Body of pancreas (tissue), 4 donors: ENCODE data around the gene UMAD1. TPM values are rescaled to one million over a fixed set of nuclear protein-coding genes. Genes with fewer than 3 reads are reported as not detected.

Source experiments
- ATAC-seq: fragments of 150-250 bp; one replicate; pipeline ENCODE4 v1.9.1; 2016
- DNase-seq, 4 donors: peaks; one replicate each; pipeline ENCODE4 v3.0.0-alpha.2; 2019
- H3K27ac ChIP-seq, 4 donors: fragments of 200-600 bp; sonication (generic); 1 replicate in 3 of 4; 2 replicates in 1 of 4; pipeline versions ENCODE4 v1.5.1 to v1.6.1; 2016 to 2019; ENCODE audit warnings: mild to moderate bottlenecking in 1 of 4, mixed read lengths in 1 of 4, moderate library complexity in 1 of 4
- H3K27me3 ChIP-seq, 2 donors: fragments of 200-600 bp; sonication (generic); one replicate each; pipeline ENCODE4 v1.6.0; 2016; ENCODE audit warnings: mild to moderate bottlenecking in 1 of 2
- H3K36me3 ChIP-seq, 2 donors: fragments of 200-600 bp; sonication (generic); replicated peaks in 1 of 2; 2 replicates each; pipeline ENCODE4 v1.5.1; 2016; ENCODE audit warnings: low read depth in 2 of 2; ENCODE audit not compliant: insufficient read depth in 1 of 2
- H3K4me1 ChIP-seq: fragments of 200-600 bp; sonication (generic); one replicate; pipeline ENCODE4 v1.6.0; 2016
- H3K4me3 ChIP-seq, 2 donors: fragments of 200-600 bp; sonication (generic); 1 replicate in 1 of 2; 2 replicates in 1 of 2; pipeline ENCODE4 v1.5.1; 2016 to 2019
- H3K9me3 ChIP-seq, 3 donors: fragments of 200-600 bp; sonication (generic); 1 replicate in 2 of 3; 2 replicates in 1 of 3; pipeline ENCODE4 v1.5.1; 2016
- CTCF ChIP-seq, 7 experiments: fragments of 450-650 bp in 4 of 7; fragments of 200-600 bp in 3 of 7; sonication (generic) in 3 of 7; IDR thresholded peaks; one replicate each; pipeline ENCODE4 v1.5.1; 2016 to 2019; ENCODE audit warnings: antibody characterized with exemption in 7 of 7
- POLR2A ChIP-seq, 3 donors: fragments of 450-650 bp; IDR thresholded peaks; one replicate each; pipeline ENCODE4 v1.6.1; 2016; ENCODE audit warnings: antibody characterized with exemption in 3 of 3, mild to moderate bottlenecking in 2 of 3
- WGBS, 2 donors: methylation state at CpG; one replicate each; pipeline ENCODE4 v1.1.5; 2017; 5-methylcytosine and 5-hydroxymethylcytosine counted together
- intact Hi-C: fragments of 100-400 bp; cut with DNase I; formaldehyde crosslinking; loops from one replicate; pipeline ENCODE4 v1.15.1; 2023
- total RNA-seq, 2 donors: library from RNA; depleted of rRNA; stranded (reverse); fragments of >200 nt; gene quantifications; one replicate each; pipeline ENCODE4 v1.1.0, GENCODE V29; 2016

The UMAD1 gene
- total RNA-seq, 2 donors from 2014 or later = 15.8 to 34.8 TPM

- TF ChIP-seq CTCF (IDR thresholded peaks at IDR 0.05) (no peak), POLR2A (IDR thresholded peaks at IDR 0.05) (no peak)
- Histone ChIP-seq H3K36me3 (no peaks in the 10 kb centered on the region), H3K27me3 (no peaks in the 10 kb centered on the region), H3K4me1 (peaks cover 11% of the 10 kb centered on the region), H3K9me3 (no peaks in the 10 kb centered on the region), H3K4me3 (no peak overlapping the region), H3K27ac (peak overlapping the region in 3 of 4 donors; percentile 22 to 76 (median 51))
- 19 to 20% methylated on average over 7 of the region's 7 CpGs for whole genome bisulfite sequencing, 2 donors
- intact Hi-C loops = no loop called here
- peak; percentile 92 for ATAC-seq
- DNase-seq = peak; percentile 67 to 82 (median 76)
Measured at GRCh38 chr7:7830122-7830878, 189.7 kb downstream of the UMAD1 start.

DNA sequence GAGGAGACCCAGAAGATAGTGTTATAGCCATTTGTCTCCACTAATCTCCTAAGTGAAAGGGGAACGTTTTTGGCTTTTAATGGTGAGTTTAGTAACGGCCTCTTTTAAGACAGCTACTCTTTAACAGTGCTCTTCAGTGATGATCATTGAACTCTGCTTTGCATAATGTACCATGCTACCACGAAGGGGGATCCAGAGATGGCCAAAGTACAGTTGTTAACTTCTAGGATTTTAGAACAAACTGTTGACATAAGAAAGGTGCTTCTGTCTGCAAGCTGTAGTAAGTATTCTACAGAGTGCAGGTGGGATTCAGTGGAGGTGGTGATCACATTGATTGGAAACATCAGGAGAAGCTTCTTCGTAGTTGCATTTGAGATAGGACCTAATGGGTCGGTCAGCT is 192.0 kb downstream of the UMAD1 start:
- Histone ChIP-seq H3K36me3 (no peaks in the 10 kb centered on the region), H3K4me3 (no peak overlapping the region), H3K9me3 (no peaks in the 10 kb centered on the region), H3K27me3 (no peaks in the 10 kb centered on the region), H3K4me1 (peaks cover 11% of the 10 kb centered on the region), H3K27ac (no peak overlapping the region)
- 81% methylated on average over 5 of the region's 5 CpGs for WGBS, 2 donors
- no peak for ATAC-seq
- no peak for DNase-seq
- TF ChIP-seq POLR2A (IDR thresholded peaks at IDR 0.05) (no peak), CTCF (IDR thresholded peaks at IDR 0.05) (no peak)
- intact Hi-C loops = no loop called here

DNA sequence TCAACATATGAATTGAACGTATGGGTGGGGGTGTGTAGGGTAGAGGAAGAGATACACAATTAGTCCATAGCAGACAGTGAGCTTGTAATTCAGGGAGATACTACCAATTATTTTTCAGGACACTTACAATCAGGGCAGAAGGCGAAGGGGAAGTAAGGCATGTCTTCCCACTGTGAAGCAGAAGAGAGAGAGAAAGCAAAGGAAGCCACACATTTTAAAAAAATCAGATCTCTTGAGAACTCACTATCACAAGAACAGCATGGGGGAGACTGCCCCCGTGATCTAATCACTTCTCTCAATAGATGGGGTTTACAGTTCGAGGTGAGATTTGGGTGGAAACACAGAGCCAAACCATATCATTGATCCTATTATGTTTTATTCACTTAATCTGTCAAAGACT is 194.2 kb downstream of the UMAD1 start:
- DNase-seq = no peak
- intact Hi-C loops = no loop called here

GRCh38 chr7:7841027-7841426 is 200.5 kb downstream of the UMAD1 start:
- Histone ChIP-seq H3K4me1 (no peaks in the 10 kb centered on the region), H3K9me3 (no peaks in the 10 kb centered on the region), H3K4me3 (no peak overlapping the region), H3K27ac (no peak overlapping the region), H3K36me3 (peaks cover 0 to 4% of the 10 kb centered on the region in 2 donors), H3K27me3 (no peaks in the 10 kb centered on the region)
- ATAC-seq = no peak
- intact Hi-C loops = no loop called here
- 96 to 97% methylated on average over 7 of the region's 7 CpGs for WGBS, 2 donors
- DNase-seq = no peak
- TF ChIP-seq CTCF (IDR thresholded peaks at IDR 0.05) (no peak), POLR2A (IDR thresholded peaks at IDR 0.05) (no peak)

More for the DNA sequence above, 194.2 kb downstream of the UMAD1 start:
- Histone ChIP-seq H3K27ac (no peak overlapping the region), H3K36me3 (no peaks in the 10 kb centered on the region), H3K9me3 (no peaks in the 10 kb centered on the region), H3K4me3 (no peak overlapping the region), H3K27me3 (no peaks in the 10 kb centered on the region), H3K4me1 (peaks cover 9% of the 10 kb centered on the region)
- ATAC-seq = no peak
- no peak for TF ChIP-seq POLR2A (IDR thresholded peaks at IDR 0.05)
- no peak for TF ChIP-seq CTCF (IDR thresholded peaks at IDR 0.05)
- WGBS, 2 donors = 86 to 89% methylated on average over 4 of the region's 4 CpGs

DNA sequence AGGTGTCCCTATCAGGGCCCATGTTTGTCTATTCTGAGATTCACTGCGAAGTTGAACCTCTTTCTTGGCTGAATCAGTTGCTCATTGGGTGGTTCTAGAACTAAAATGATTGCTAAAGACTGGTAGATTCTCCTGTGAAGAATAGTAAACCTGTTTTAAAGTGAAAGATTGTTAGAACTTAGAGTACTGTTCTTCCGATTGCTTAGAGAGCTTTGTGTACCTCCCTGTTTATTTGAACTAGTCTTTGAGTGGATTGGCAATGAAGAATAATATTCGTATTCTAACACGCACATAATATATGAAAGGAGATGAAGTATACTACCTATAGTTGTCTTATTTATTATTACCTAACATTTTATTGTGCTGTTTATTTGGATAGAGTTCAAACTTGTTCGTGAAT is 202.7 kb downstream of the UMAD1 start:
- Histone ChIP-seq H3K9me3 (no peaks in the 10 kb centered on the region), H3K36me3 (peaks cover 0 to 4% of the 10 kb centered on the region in 2 donors), H3K4me1 (no peaks in the 10 kb centered on the region), H3K27ac (no peak overlapping the region), H3K4me3 (no peak overlapping the region), H3K27me3 (no peaks in the 10 kb centered on the region)
- no peak for DNase-seq
- WGBS, 2 donors = 85 to 87% methylated on average over 5 of the region's 5 CpGs
- no peak for TF ChIP-seq CTCF (IDR thresholded peaks at IDR 0.05)
- no peak for TF ChIP-seq POLR2A (IDR thresholded peaks at IDR 0.05)
- ATAC-seq = no peak
- intact Hi-C loops = no loop called here
